Measurements from ENCODE around the gene ZNF423.

Gene ZNF423

DNA sequence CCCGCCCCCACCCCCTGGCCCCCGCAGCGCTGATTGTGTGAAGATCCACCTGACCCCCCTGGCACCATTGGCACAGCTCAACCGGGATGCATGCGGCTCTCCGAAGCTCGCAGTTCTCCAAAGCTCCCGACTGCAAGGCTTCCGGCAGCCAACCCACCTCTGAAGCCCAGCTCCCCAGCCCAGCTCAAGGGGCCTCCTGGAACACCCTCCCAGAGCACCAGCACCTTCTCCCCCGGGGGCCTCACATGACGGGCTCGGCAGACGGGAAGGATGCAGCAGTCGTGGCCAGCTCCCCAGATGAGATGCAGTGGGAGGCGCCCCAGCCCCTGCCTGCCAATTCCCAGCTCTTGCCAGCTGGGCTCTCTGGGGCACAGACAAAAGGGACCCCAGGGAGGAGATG, 215.3 kb downstream of the ZNF423 start:
- no peak overlapping the region for H3K4me3 ChIP-seq (ENCODE audit: low read depth, low read length)
- peaks cover 31% of the 10 kb centered on the region for H3K36me3 ChIP-seq (ENCODE audit: control insufficient read depth, insufficient read depth, low read length)
- H3K27ac ChIP-seq (ENCODE audit: low read depth, low read length), result no peak overlapping the region
- H3K9me3 ChIP-seq (ENCODE audit: control insufficient read depth, insufficient read depth, low read depth, low read length), result peaks cover 7% of the 10 kb centered on the region; the same call in 1 of the 2 replicates
- H3K4me1 ChIP-seq (ENCODE audit: control insufficient read depth, insufficient read depth, low read length), result peaks cover 35% of the 10 kb centered on the region
- no peaks in the 10 kb centered on the region for H3K27me3 ChIP-seq (ENCODE audit: control insufficient read depth, insufficient read depth, low read length)
- no peak overlapping the region for H3K9ac ChIP-seq (ENCODE audit: low read length)

DNA sequence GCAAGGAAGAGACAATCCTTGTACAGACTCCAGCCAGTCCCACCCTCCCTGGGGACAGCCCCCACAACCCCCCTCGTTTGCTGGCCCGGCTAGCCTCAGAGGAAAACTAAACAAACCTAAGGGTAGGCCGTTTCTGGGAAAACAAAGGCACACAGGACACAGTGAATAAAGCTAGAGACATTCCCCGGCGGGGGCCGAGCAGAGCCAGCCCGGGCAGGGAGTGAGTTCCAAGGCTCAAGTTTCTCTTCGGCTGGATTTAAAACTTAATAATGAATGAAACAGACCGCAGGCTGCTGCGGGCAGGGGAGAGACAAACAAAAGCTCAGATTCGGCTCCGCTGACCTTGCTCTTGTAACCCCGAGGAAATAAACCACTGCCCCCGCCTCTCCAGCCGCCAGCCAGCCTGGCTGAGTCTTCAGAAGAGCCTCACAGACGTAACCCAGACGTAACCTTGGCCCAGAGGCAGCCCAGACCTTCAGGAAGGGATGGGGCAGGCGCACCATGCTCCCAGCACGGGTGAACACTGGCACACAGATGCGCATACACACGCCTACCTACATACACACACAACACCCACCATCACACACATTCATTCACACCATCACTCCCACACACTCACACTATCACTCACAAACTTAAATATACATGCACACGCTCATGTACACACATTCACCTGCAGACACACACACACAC, 216.0 kb downstream of the ZNF423 start:
- 0 out of 2 replicates have a peak, but pooled peaks cover 2% of the 10 kb centered on the region for H3K9me3 ChIP-seq (ENCODE audit: control insufficient read depth, insufficient read depth, low read depth, low read length)
- H3K4me1 ChIP-seq (ENCODE audit: control insufficient read depth, insufficient read depth, low read length), result peaks cover 35% of the 10 kb centered on the region
- H3K4me3 ChIP-seq (ENCODE audit: low read depth, low read length), result no peak overlapping the region
- H3K9ac ChIP-seq (ENCODE audit: low read length), result peak overlapping the region; percentile 18
- H3K36me3 ChIP-seq (ENCODE audit: control insufficient read depth, insufficient read depth, low read length), result peaks cover 38% of the 10 kb centered on the region
- H3K27ac ChIP-seq (ENCODE audit: low read depth, low read length), result 0 out of 2 replicates have a peak overlapping the region, but pooled peaks have one; percentile 0
- no peaks in the 10 kb centered on the region for H3K27me3 ChIP-seq (ENCODE audit: control insufficient read depth, insufficient read depth, low read length)

DNA sequence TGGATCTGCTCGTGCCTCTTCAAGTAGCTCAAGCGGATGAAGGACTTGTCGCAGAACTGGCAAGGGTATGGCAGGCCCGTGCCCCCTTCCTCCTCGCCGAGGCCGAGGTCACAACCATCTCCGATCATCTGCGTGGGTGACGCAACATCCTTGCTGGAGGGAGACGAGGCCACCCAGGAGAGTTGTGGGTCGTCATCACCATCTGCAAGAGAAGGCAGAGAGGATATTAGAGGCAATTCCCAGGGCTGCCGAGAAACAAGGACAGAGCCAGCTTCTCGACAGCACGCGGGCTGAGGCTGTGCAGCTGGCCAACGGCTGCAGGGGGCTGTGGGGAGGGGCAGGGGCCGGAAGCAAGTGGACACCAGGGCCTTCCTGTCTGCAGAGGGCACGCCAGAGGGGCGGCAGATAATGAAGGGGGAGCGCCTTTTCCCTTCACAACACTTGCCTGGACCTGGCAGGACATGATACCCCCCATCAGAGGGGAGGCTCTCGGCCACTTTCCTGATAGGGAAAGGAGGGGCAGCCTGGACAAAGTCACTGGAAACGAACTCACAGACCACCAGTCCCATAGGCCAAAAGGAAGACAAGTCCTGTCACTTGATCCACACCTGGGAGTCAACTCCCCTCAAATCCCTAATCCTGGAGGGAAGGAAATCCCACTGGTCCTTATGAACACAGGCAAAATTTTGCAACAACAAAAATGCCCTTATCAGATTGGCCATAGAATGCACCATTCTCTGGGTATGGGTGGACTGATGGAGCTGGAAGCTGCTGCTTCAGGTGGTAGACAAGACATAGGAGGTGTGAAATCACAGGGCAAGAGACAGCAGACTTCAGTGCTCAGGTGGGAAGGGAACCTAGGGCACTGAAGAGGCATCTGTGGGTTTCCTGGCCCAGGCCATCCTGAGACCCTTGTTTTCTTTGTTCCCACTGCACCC, 217.0 kb downstream of the ZNF423 start:
- Histone ChIP-seq H3K36me3 (ENCODE audit: control insufficient read depth, insufficient read depth, low read length) (peaks cover 39% of the 10 kb centered on the region), H3K4me1 (ENCODE audit: control insufficient read depth, insufficient read depth, low read length) (peaks cover 34% of the 10 kb centered on the region), H3K27ac (ENCODE audit: low read depth, low read length) (no peak overlapping the region), H3K4me3 (ENCODE audit: low read depth, low read length) (no peak overlapping the region), H3K9ac (ENCODE audit: low read length) (peak overlapping the region; percentile 18), H3K27me3 (ENCODE audit: control insufficient read depth, insufficient read depth, low read length) (no peaks in the 10 kb centered on the region), H3K9me3 (ENCODE audit: control insufficient read depth, insufficient read depth, low read depth, low read length) (no peaks in the 10 kb centered on the region)

DNA sequence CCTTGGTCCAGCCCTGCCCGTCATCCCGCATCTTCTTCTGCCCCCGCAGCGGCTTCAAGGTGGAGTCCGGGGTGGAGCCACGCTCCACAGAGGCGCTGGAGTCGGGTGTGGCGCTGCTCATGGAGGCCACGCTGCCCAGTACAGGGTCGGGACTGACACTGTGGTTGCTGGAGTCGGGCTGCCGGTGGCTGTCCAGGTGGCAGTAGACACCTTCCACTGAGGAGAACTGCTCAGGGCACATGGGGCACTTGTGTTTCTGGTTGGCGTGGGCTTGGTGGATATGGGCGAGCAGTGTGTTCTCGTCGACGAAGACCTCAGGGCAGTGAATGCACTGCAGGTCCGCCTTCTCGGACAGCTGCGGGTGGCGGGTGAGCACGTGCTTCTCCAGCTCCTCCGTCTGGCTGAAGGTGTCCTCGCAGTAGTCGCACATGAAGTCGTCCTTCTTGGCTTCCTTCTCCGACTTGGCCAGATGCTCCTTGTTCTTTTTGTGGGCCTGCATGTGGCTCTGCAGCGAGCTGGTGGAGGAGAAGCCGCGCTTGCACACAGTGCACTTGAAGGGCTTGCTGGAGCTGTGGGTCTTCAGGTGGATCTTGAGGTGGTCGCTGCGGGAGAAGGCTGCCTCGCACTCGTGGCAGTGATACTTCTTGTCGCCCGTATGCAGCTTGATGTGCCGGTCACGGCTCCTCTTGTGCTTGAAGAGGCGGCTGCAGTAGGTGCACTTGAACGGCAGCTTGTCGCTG, 217.8 kb downstream of the ZNF423 start:
- no peaks in the 10 kb centered on the region for H3K27me3 ChIP-seq (ENCODE audit: control insufficient read depth, insufficient read depth, low read length)
- H3K27ac ChIP-seq (ENCODE audit: low read depth, low read length), result no peak overlapping the region
- peaks cover 39% of the 10 kb centered on the region for H3K36me3 ChIP-seq (ENCODE audit: control insufficient read depth, insufficient read depth, low read length)
- no peak overlapping the region for H3K4me3 ChIP-seq (ENCODE audit: low read depth, low read length)
- no peak overlapping the region for H3K9ac ChIP-seq (ENCODE audit: low read length)
- no peaks in the 10 kb centered on the region for H3K9me3 ChIP-seq (ENCODE audit: control insufficient read depth, insufficient read depth, low read depth, low read length)
- H3K4me1 ChIP-seq (ENCODE audit: control insufficient read depth, insufficient read depth, low read length), result peaks cover 31% of the 10 kb centered on the region

DNA sequence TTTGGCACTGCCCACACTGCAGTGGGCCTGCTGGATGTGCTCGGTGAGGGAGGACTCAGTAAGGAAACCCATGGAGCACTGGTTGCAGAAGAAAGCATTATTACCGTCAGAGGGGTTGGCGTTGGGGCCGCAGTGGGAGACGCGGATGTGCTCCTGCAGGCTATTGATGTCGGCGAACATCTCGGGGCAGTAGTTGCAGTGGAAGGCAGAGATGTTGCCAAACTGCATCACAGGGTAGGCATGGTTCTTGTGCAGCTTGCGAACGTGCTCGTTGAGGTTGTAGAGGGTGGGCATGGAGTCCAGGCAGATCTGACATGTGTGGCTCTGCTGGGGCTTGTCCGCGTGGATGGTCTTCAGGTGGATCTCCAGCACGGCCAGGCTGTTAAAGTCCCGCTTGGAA, 218.4 kb downstream of the ZNF423 start:
- H3K9me3 ChIP-seq (ENCODE audit: control insufficient read depth, insufficient read depth, low read depth, low read length), result no peaks in the 10 kb centered on the region
- no peak overlapping the region for H3K9ac ChIP-seq (ENCODE audit: low read length)
- no peak overlapping the region for H3K4me3 ChIP-seq (ENCODE audit: low read depth, low read length)
- peaks cover 31% of the 10 kb centered on the region for H3K4me1 ChIP-seq (ENCODE audit: control insufficient read depth, insufficient read depth, low read length)
- no peaks in the 10 kb centered on the region for H3K27me3 ChIP-seq (ENCODE audit: control insufficient read depth, insufficient read depth, low read length)
- H3K36me3 ChIP-seq (ENCODE audit: control insufficient read depth, insufficient read depth, low read length), result peaks cover 39% of the 10 kb centered on the region
- no peak overlapping the region for H3K27ac ChIP-seq (ENCODE audit: low read depth, low read length)

DNA sequence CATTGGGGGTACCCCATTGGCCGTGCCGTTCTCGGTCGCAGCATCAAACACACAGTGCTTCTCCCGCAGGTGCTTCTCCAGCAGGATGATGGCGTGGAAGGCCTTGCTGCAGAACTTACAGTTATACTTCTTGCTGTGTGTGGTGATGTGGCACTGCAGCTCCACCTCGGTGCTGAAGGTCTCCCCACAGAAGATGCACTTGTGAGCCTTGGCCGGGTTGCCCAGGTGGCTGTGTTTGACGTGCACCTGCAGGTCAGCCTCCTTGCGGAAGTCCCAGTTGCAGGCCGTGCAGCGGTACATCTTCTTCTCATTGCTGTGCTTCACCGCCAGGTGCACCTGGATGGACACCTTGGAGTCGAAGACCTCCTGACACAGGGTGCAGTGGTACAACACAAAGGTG, 219.3 kb downstream of the ZNF423 start:
- H3K4me3 ChIP-seq (ENCODE audit: low read depth, low read length), result no peak overlapping the region
- peaks cover 29% of the 10 kb centered on the region for H3K4me1 ChIP-seq (ENCODE audit: control insufficient read depth, insufficient read depth, low read length)
- H3K9ac ChIP-seq (ENCODE audit: low read length), result no peak overlapping the region
- H3K27ac ChIP-seq (ENCODE audit: low read depth, low read length), result no peak overlapping the region
- H3K36me3 ChIP-seq (ENCODE audit: control insufficient read depth, insufficient read depth, low read length), result peaks cover 39% of the 10 kb centered on the region
- H3K9me3 ChIP-seq (ENCODE audit: control insufficient read depth, insufficient read depth, low read depth, low read length), result no peaks in the 10 kb centered on the region
- H3K27me3 ChIP-seq (ENCODE audit: control insufficient read depth, insufficient read depth, low read length), result no peaks in the 10 kb centered on the region

DNA sequence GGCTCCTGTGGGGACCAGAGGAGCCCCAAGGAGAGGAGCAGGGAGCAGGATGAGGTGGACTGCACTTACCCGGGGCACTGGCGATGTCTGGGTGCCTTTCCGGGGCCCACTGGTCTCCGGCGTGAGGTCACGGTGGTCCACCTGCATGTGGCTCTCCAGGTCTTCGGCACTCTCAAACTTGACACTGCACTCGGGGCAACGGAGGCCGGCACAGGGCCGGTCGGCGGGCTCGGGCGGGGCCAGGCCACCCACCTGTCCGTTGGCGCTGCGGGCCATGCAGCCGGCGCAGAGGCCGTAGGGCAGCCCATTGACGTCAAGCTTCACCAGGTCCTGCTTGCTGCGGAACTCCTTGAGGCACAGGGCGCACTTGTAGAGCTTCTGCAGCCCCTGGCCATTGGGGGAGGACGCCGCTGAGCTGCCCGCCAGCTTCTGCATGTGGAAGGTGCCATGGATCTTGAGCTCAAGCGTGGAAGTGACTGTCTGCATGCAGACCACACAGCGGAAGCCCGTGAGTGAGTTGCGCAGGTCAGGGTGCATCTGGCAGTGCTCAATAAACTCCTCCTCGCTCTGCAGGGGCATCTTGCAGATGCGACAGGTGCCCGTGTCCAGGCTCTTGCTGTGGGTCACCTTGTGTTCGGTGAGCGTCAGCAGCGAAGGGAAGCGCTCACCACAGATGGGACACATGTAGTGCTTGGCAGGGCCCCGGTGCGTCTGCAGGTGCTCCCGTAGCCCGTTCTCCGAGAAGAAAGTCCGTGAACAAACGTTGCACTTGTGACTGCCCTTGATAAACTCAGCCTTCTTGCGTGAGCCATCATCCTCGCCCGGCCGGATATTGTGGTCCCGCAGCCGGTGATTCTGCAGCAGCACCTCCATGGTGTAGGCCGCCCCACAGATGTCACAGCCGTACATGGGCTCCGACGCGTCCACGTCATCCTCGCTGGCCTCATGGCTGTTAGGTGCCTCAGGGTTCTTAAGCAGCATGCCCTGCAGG, 220.0 kb downstream of the ZNF423 start:
- H3K36me3 ChIP-seq (ENCODE audit: control insufficient read depth, insufficient read depth, low read length), result peaks cover 39% of the 10 kb centered on the region

DNA sequence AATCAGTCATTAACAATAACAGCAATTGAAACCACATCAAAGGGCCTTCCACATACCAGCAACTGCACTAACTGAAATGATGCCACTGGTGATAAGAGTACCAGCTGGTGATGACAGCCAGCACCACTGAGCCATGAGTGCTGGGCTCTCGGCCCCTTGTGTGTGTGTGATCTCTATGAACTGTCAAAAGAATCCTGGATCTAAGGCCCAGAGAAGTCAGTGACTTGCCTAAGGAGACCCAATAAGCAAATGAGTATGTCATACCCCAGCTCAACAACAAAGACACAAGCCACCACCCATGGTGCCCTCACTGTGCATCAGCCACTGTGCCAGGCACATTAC, 220.9 kb downstream of the ZNF423 start:
- Histone ChIP-seq H3K9me3 (ENCODE audit: control insufficient read depth, insufficient read depth, low read depth, low read length) (no peaks in the 10 kb centered on the region), H3K36me3 (ENCODE audit: control insufficient read depth, insufficient read depth, low read length) (peaks cover 42% of the 10 kb centered on the region), H3K9ac (ENCODE audit: low read length) (no peak overlapping the region), H3K4me1 (ENCODE audit: control insufficient read depth, insufficient read depth, low read length) (peaks cover 17% of the 10 kb centered on the region), H3K27me3 (ENCODE audit: control insufficient read depth, insufficient read depth, low read length) (no peaks in the 10 kb centered on the region), H3K27ac (ENCODE audit: low read depth, low read length) (no peak overlapping the region), H3K4me3 (ENCODE audit: low read depth, low read length) (no peak overlapping the region)

More for the DNA sequence above, 220.0 kb downstream of the ZNF423 start:
- H3K9ac ChIP-seq (ENCODE audit: low read length), result no peak overlapping the region
- H3K4me3 ChIP-seq (ENCODE audit: low read depth, low read length), result no peak overlapping the region
- H3K4me1 ChIP-seq (ENCODE audit: control insufficient read depth, insufficient read depth, low read length), result peaks cover 24% of the 10 kb centered on the region
- no peaks in the 10 kb centered on the region for H3K27me3 ChIP-seq (ENCODE audit: control insufficient read depth, insufficient read depth, low read length)
- H3K9me3 ChIP-seq (ENCODE audit: control insufficient read depth, insufficient read depth, low read depth, low read length), result no peaks in the 10 kb centered on the region
- H3K27ac ChIP-seq (ENCODE audit: low read depth, low read length), result no peak overlapping the region

DNA sequence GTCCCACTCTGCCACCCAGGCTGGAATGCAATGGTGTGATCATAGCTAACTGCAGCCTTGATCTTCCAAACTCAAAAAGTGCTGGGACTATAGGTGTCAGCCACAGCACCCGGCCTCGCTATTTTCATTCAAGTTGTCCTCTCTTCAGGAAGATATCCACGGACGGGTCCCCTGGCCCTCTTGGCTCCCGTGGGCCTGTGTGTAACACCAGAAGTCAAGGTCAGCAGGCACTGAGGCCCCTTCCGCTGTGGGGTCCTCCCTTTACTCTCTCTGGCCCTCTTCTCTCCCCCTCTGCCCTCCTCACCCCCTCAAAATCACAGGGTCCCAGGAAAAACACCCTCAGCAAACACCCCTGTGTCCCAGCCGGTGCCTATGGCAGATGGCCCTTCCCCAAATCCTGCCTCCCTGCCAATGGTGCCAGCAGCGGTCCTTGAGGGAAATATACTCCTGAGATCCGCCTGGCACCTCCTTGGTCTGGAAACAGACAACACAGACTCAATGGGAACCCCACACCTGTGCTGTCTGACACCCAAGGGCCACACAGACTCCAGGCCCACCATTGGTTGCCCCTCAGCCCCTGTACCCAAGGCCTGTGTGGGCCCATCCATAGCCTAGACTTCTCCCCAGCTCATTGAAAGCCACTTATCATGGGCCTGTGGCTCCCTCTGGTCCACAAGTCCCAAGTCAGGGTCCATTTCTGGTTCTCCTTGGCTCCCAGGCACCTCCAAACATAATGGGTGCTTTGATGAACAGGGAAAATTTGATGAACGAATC, 221.5 kb downstream of the ZNF423 start:
- Histone ChIP-seq H3K27ac (ENCODE audit: low read depth, low read length) (no peak overlapping the region), H3K27me3 (ENCODE audit: control insufficient read depth, insufficient read depth, low read length) (no peaks in the 10 kb centered on the region)

More for the DNA sequence above, 221.5 kb downstream of the ZNF423 start:
- no peak overlapping the region for H3K4me3 ChIP-seq (ENCODE audit: low read depth, low read length)
- no peak overlapping the region for H3K9ac ChIP-seq (ENCODE audit: low read length)
- peaks cover 4% of the 10 kb centered on the region for H3K9me3 ChIP-seq (ENCODE audit: control insufficient read depth, insufficient read depth, low read depth, low read length)
- peaks cover 42% of the 10 kb centered on the region for H3K36me3 ChIP-seq (ENCODE audit: control insufficient read depth, insufficient read depth, low read length)
- H3K4me1 ChIP-seq (ENCODE audit: control insufficient read depth, insufficient read depth, low read length), result peaks cover 11% of the 10 kb centered on the region
